ENCODE results near the gene KLHL17.

Gene KLHL17

GRCh38 chr1:929712-930632 lies 30.4 kb upstream of the KLHL17 start:
- H3K9me2 ChIP-seq (replicated peaks; ENCODE audit: insufficient read depth, low read length), result no peaks in the 10 kb centered on the region
- no peak overlapping the region for H3K27ac ChIP-seq (ENCODE audit: low read length)
- TF ChIP-seq CTCF (IDR thresholded peaks at IDR 0.05; ENCODE audit: low read length) (no peak), EZH2phosphoT487 (IDR thresholded peaks at IDR 0.05; ENCODE audit: low read length) (no peak), EZH2 (optimal IDR thresholded peaks at IDR 0.05; ENCODE audit: low read depth, low read length) (no peak)
- H3K4me2 ChIP-seq (ENCODE audit: low read depth, low read length), result no peak overlapping the region
- H4K20me1 ChIP-seq (ENCODE audit: insufficient read depth, low read length), result no peaks in the 10 kb centered on the region
- no peak for DNase-seq
- H3K36me3 ChIP-seq (replicated peaks; ENCODE audit: insufficient read depth, low read length), result no peaks in the 10 kb centered on the region
- H3K9ac ChIP-seq (ENCODE audit: low read length), result no peak overlapping the region
- H3K27me3 ChIP-seq (replicated peaks; ENCODE audit: insufficient read depth, low read length), result peaks cover 87% of the 10 kb centered on the region
- H2AFZ ChIP-seq (ENCODE audit: low read length), result no peak overlapping the region
- no peaks in the 10 kb centered on the region for H3F3A ChIP-seq (ENCODE audit: insufficient read depth, low read length)
- H3K9me3 ChIP-seq (replicated peaks; ENCODE audit: insufficient read depth, low read length), result no peaks in the 10 kb centered on the region
- H3K79me2 ChIP-seq (ENCODE audit: low read length), result no peaks in the 10 kb centered on the region
- H3K4me3 ChIP-seq (ENCODE audit: low read length), result no peak overlapping the region
- no peaks in the 10 kb centered on the region for H3K4me1 ChIP-seq (ENCODE audit: low read length)

DNA sequence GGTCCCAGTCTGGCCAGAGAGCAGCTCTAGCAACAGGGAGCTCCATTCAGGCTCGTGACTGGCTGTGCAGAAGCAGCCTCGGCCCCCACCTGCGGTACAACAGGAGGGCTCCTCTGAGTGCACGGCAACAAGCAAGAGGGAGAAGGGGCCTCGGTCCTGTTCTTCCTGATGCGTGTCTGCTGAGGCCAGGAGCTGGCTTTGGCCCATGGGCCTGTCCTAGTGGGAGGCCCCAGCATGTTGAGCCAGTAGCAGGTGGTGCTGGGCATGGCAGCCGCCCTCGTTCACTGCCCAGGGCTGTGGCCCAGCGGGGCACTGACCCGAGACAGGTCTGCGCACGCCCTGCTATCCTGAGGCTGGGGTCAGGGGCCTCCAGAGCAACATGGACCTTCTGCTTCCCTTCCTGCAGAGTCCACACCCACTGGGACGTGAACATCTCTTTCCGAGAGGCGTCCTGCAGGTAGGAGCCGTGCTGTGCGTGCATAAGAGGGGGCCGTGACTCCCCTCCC lies 29.7 kb upstream of the KLHL17 start:
- Histone ChIP-seq H3F3A (ENCODE audit: insufficient read depth, low read length) (no peaks in the 10 kb centered on the region), H3K4me3 (ENCODE audit: low read length) (no peak overlapping the region), H3K9ac (ENCODE audit: low read length) (no peak overlapping the region), H3K36me3 (replicated peaks; ENCODE audit: insufficient read depth, low read length) (no peaks in the 10 kb centered on the region), H3K27me3 (replicated peaks; ENCODE audit: insufficient read depth, low read length) (peaks cover 88% of the 10 kb centered on the region), H4K20me1 (ENCODE audit: insufficient read depth, low read length) (no peaks in the 10 kb centered on the region), H3K9me3 (replicated peaks; ENCODE audit: insufficient read depth, low read length) (no peaks in the 10 kb centered on the region), H3K79me2 (ENCODE audit: low read length) (no peaks in the 10 kb centered on the region), H3K4me2 (ENCODE audit: low read depth, low read length) (no peak overlapping the region), H3K4me1 (ENCODE audit: low read length) (no peaks in the 10 kb centered on the region), H3K9me2 (replicated peaks; ENCODE audit: insufficient read depth, low read length) (no peaks in the 10 kb centered on the region), H2AFZ (ENCODE audit: low read length) (no peak overlapping the region), H3K27ac (ENCODE audit: low read length) (no peak overlapping the region)
- TF ChIP-seq EZH2phosphoT487 (IDR thresholded peaks at IDR 0.05; ENCODE audit: low read length), result no peak
- no peak for TF ChIP-seq EZH2 (optimal IDR thresholded peaks at IDR 0.05; ENCODE audit: low read depth, low read length)
- no peak for TF ChIP-seq CTCF (IDR thresholded peaks at IDR 0.05; ENCODE audit: low read length)
- DNase-seq, result no peak

DNA sequence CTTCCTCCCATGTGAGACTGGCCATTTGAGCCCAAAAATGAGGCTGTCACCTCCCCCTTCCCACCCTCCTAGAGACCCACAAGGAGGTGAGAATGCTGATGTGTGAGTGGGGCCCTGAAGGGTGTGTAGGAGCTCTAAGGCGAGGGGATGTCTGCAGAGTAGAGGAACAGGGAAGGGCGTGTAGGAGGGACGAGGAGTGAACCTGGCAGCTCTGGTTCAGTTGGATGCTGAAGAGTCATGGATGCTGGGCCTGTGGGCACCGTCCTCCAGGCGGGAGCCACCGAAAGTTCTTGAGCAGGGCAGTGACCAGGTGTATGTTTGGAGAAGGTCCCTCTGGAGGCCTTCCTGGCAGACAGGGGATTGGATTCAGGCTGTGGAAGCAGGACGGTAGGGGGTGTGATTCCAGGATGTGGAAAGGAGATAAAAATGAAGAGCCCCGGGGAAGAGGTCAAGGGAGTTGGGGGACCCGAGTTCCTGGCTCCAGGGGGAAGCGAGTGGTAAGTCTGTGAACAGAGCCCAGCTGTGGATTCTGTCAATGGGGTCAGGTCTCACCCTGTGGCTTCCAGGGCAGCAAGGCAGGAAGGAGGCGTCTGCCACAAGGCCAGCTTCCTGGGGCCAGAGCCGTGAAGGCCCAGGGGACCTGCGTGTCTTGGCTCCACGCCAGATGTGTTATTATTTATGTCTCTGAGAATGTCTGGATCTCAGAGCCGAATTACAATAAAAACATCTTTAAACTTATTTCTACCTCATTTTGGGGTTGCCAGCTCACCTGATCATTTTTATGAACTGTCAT lies 28.8 kb upstream of the KLHL17 start:
- Histone ChIP-seq H3F3A (ENCODE audit: insufficient read depth, low read length) (no peaks in the 10 kb centered on the region), H4K20me1 (ENCODE audit: insufficient read depth, low read length) (no peaks in the 10 kb centered on the region), H3K9me3 (replicated peaks; ENCODE audit: insufficient read depth, low read length) (no peaks in the 10 kb centered on the region), H3K27ac (ENCODE audit: low read length) (no peak overlapping the region), H3K4me2 (ENCODE audit: low read depth, low read length) (no peak overlapping the region), H3K27me3 (replicated peaks; ENCODE audit: insufficient read depth, low read length) (peaks cover 87% of the 10 kb centered on the region), H2AFZ (ENCODE audit: low read length) (no peak overlapping the region), H3K4me1 (ENCODE audit: low read length) (no peaks in the 10 kb centered on the region), H3K9ac (ENCODE audit: low read length) (no peak overlapping the region), H3K9me2 (replicated peaks; ENCODE audit: insufficient read depth, low read length) (no peaks in the 10 kb centered on the region), H3K79me2 (ENCODE audit: low read length) (no peaks in the 10 kb centered on the region), H3K4me3 (ENCODE audit: low read length) (no peak overlapping the region), H3K36me3 (replicated peaks; ENCODE audit: insufficient read depth, low read length) (no peaks in the 10 kb centered on the region)
- DNase-seq, result no peak
- TF ChIP-seq CTCF (IDR thresholded peaks at IDR 0.05; ENCODE audit: low read length), result no peak
- no peak for TF ChIP-seq EZH2phosphoT487 (IDR thresholded peaks at IDR 0.05; ENCODE audit: low read length)
- TF ChIP-seq EZH2 (optimal IDR thresholded peaks at IDR 0.05; ENCODE audit: low read depth, low read length), result no peak
